Ovary (tissue), 9 donors: ENCODE data around the gene PTAR1. TPM values are rescaled to one million over a fixed set of nuclear protein-coding genes. Genes with fewer than 3 reads are reported as not detected.
"Not testable (repeated sequence)": the region's sequence is repeated elsewhere in the genome, so short reads cannot be mapped to it uniquely, and the experiment has no call there.

Experiments used
- DNase-seq, 5 donors: peaks; one replicate each; pipeline ENCODE4 v3.0.0-alpha.2; 2019 to 2020
- H3K27ac ChIP-seq, 2 donors: fragments of 200-600 bp; one replicate each; pipeline versions ENCODE4 v1.5.1 to v1.8.0; 2019 to 2022
- H3K27me3 ChIP-seq: fragments of 200-600 bp; one replicate; pipeline ENCODE4 v1.8.0; 2022
- H3K36me3 ChIP-seq: fragments of 200-600 bp; sonication (generic); one replicate; pipeline ENCODE4 v1.5.1; 2019
- H3K4me1 ChIP-seq: one replicate; pipeline ENCODE4 v1.8.1; 2013; ENCODE audit warnings: mild to moderate bottlenecking, moderate library complexity; ENCODE audit not compliant: insufficient read depth
- H3K4me3 ChIP-seq: fragments of 200-600 bp; sonication (generic); one replicate; pipeline ENCODE4 v1.5.1; 2017
- H3K9me3 ChIP-seq, 2 donors: fragments of 200-600 bp in 1 of 2; sonication (generic) in 1 of 2; one replicate each; pipeline versions ENCODE4 v1.5.1 to v1.8.1; 2013 to 2019; ENCODE audit warnings: mild to moderate bottlenecking in 1 of 2, moderate library complexity in 1 of 2
- EP300 ChIP-seq: sonication (generic); formaldehyde crosslinking; IDR thresholded peaks from one replicate; pipeline ENCODE4 v1.6.1; 2017; ENCODE audit warnings: antibody characterized with exemption
- POLR2A ChIP-seq: fragments of 450-650 bp; IDR thresholded peaks from one replicate; pipeline ENCODE4 v1.6.1; 2017; ENCODE audit warnings: antibody characterized with exemption, mild to moderate bottlenecking, moderate library complexity
- WGBS, 3 donors: extraction: QIAGEN DNeasy Blood & Tissue Kit in 1 of 3; methylation state at CpG; one replicate each; pipeline versions ENCODE4 v1.1.5 to v1.1.7; 2013 to 2017; 5-methylcytosine and 5-hydroxymethylcytosine counted together
- intact Hi-C, 4 donors: fragments of 100-400 bp; cut with DNase I; formaldehyde crosslinking; loops; one replicate each; pipeline versions ENCODE4 v1.11.0 to v1.15.1; 2022 to 2023
- polyA plus RNA-seq, 2 donors: library from polyadenylated mRNA; stranded (reverse); fragments of 200-250 nt in 1 of 2; fragments of 350-450 nt in 1 of 2; fragmentation: Illumina TruSeq in 1 of 2; extraction: RNeasy Lipid Tissue Mini Kit (QIAGEN cat#74804) in 1 of 2; gene quantifications; one replicate each; pipeline ENCODE4 v1.2.3, GENCODE V29; 2013 to 2014
- total RNA-seq, 7 donors: library from RNA; depleted of rRNA in 2 of 7; stranded (reverse); fragments of >200 nt in 2 of 7; fragmentation: NEBNext Ultra II Directional in 3 of 7; extraction: Animal tissue kit (Norgen Biotek cat#: 25700) in 3 of 7; gene quantifications; one replicate each; pipeline versions ENCODE4 v1.1.0 to v1.2.4, GENCODE V29; 2016 to 2023
- TF ChIP-seq, protein P1 (sequence below), 3 donors: fragments of 450-650 bp in 2 of 3; fragments of 200-600 bp in 1 of 3; IDR thresholded peaks; one replicate each; pipeline versions ENCODE4 v1.5.1 to v1.8.0; 2016 to 2022; ENCODE audit warnings: antibody characterized with exemption in 3 of 3, mild to moderate bottlenecking in 1 of 3
- donor health status: DM: no; HTN: no; CAD: no; lungs with moderate emphysema.
- donor health status: DM: no; HTN: no; CAD: no.
- donor health status: Bipolar disorder and iron deficiency.
- donor health status: DM: yes; HTN: yes; CAD: no.
- donor health status: DM: no; HTN: no; CAD: no.
- donor health status: DM: yes; HTN: yes; CAD: no.

PTAR1 gene
- total and polyA plus RNA-seq, 9 donors = 9.8 to 63.0 (median 47.1) TPM

DNA sequence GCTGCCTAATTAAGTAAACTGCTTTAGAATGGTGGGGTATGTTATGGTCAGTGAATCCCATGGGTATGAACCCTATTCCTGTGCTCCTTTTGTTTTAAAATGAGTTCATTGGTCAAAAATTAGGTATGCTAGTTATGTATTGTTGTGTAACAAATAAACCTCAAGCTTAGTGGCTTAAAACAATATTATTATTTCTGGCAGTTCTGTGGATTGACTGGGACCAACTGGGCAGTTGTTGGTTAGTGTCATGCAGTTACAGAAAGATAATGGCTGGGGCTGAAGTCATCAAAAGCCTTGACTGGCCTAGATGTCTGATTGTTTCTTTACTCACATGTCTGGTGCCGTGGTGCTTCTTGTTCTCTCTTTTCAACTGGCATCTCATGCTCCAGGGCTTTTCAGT lies 8.9 kb upstream of the PTAR1 start:
- no peak for DNase-seq
- intact Hi-C loops = no loop called here
- no peaks in the 10 kb centered on the region for H3K9me3 ChIP-seq
- no peaks in the 10 kb centered on the region for H3K36me3 ChIP-seq
- no peak overlapping the region for H3K27ac ChIP-seq
- TF ChIP-seq, protein P1, sequence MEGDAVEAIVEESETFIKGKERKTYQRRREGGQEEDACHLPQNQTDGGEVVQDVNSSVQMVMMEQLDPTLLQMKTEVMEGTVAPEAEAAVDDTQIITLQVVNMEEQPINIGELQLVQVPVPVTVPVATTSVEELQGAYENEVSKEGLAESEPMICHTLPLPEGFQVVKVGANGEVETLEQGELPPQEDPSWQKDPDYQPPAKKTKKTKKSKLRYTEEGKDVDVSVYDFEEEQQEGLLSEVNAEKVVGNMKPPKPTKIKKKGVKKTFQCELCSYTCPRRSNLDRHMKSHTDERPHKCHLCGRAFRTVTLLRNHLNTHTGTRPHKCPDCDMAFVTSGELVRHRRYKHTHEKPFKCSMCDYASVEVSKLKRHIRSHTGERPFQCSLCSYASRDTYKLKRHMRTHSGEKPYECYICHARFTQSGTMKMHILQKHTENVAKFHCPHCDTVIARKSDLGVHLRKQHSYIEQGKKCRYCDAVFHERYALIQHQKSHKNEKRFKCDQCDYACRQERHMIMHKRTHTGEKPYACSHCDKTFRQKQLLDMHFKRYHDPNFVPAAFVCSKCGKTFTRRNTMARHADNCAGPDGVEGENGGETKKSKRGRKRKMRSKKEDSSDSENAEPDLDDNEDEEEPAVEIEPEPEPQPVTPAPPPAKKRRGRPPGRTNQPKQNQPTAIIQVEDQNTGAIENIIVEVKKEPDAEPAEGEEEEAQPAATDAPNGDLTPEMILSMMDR (IDR thresholded peaks at IDR 0.05) = no peak
- TF ChIP-seq EP300 = no peak
- no peak for TF ChIP-seq POLR2A
- H3K27me3 ChIP-seq = no peaks in the 10 kb centered on the region
- no peak overlapping the region for H3K4me3 ChIP-seq
- WGBS, 3 donors = 73 to 82% (median 81%) methylated on average over 1 of the region's 1 CpG
- H3K4me1 ChIP-seq = no peaks in the 10 kb centered on the region

DNA sequence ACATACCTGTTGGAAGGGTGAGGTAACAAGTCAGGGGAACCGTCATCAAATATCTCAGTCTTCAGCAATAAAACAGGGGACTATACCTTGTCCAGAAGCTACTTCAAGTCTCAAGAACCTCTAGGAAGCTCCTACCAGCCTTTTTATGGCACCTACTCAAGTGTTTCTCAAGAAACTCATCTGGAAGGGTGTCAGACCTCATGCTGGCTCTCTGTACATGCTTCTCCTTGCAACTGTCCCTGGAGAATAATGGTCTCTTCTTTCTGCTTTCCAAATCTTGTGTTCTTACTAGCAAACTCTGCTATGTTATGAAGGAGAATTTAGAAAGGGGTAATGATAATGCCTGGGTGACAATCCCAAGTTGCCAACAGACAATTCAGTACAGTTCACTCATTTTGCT lies 8.3 kb upstream of the PTAR1 start:
- intact Hi-C loops = no loop called here
- no peak for DNase-seq
- Histone ChIP-seq H3K27me3 (no peaks in the 10 kb centered on the region), H3K27ac (no peak overlapping the region), H3K36me3 (no peaks in the 10 kb centered on the region), H3K4me3 (no peak overlapping the region), H3K9me3 (no peaks in the 10 kb centered on the region), H3K4me1 (no peaks in the 10 kb centered on the region)
- WGBS, 3 donors = 76 to 90% (median 86%) methylated on average over 1 of the region's 1 CpG
- TF ChIP-seq POLR2A (no peak), EP300 (no peak)
- TF ChIP-seq, protein P1 (IDR thresholded peaks at IDR 0.05) = no peak

DNA sequence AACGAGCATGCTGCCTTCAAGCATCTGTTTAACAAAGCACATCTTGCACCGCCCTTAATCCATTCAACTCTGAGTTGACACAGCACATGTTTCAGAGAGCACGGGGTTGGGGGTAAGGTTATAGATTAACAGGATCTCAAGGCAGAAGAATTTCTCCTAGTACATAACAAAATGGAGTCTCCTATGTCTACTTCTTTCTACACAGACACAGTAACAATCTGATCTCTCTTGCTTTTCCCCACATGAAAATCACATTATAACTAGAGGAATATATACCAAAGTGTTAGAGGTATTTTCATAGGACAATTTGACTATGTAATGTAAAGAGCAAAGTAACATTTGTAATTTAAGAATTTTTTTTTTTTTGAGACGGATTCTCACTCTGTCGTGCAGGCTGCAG lies 4.1 kb upstream of the PTAR1 start:
- 59 to 66% (median 65%) methylated on average over 4 to 5 of the region's 5 CpGs for WGBS, 3 donors
- intact Hi-C loops, H3K27me3 ChIP-seq: not testable (repeated sequence)

DNA sequence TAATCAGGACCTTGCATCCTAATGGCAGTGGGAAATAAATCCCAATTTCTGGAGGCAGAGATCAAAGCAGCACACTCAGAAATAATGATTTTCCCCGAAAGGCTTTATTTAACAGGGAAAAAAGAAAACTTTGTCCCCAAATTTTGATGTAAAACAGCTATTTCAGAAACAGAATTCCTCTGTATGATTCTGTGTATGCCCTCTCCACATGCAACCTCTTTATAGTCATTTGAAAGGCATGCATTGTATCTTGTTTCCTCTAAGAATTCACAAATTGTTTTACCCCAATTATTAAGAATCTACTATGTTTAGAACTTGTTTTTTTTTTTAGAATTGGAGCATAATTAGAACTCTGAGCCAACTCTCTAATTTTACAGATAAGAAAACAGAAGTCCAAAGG lies 2.7 kb upstream of the PTAR1 start:
- Histone ChIP-seq H3K4me1 (peaks cover 2% of the 10 kb centered on the region), H3K4me3 (no peak overlapping the region), H3K27me3 (no peaks in the 10 kb centered on the region), H3K9me3 (no peaks in the 10 kb centered on the region), H3K27ac (no peak overlapping the region), H3K36me3 (no peaks in the 10 kb centered on the region)
- 40 to 56% (median 52%) methylated on average over 1 of the region's 1 CpG for WGBS, 3 donors
- intact Hi-C loops = no loop called here
- DNase-seq = no peak
- no peak for TF ChIP-seq EP300
- no peak for TF ChIP-seq POLR2A
- TF ChIP-seq, protein P1 (IDR thresholded peaks at IDR 0.05) = no peak

More for the DNA sequence above, 4.1 kb upstream of the PTAR1 start:
- H3K9me3 ChIP-seq, DNase-seq, H3K4me1 ChIP-seq, H3K4me3 ChIP-seq, H3K36me3 ChIP-seq, H3K27ac ChIP-seq: not testable (repeated sequence)

DNA sequence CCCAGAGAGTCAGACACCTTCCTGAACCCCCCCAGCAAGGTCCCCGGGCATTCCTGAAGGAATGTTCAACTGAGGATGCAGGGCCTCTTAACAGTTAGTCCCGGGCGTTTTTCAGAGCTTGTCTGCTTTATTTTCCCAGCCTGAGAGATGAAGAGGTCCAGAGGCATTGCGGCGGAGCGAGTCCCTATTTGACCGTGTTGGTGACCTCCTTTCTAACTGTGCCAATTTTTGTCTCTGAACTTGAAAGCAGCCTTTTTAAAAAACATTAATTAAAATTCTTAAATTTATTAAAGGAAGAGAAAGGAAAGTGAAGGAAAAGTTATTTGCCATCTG lies 433 bp upstream of the PTAR1 start:
- H3K27me3 ChIP-seq = no peaks in the 10 kb centered on the region
- DNase-seq = no peak
- H3K4me3 ChIP-seq = peak overlapping the region; percentile 68
- peaks cover 2% of the 10 kb centered on the region for H3K4me1 ChIP-seq
- intact Hi-C loops = no loop called here
- H3K27ac ChIP-seq = peak overlapping the region; percentile 90
- no peaks in the 10 kb centered on the region for H3K9me3 ChIP-seq
- no peaks in the 10 kb centered on the region for H3K36me3 ChIP-seq
- WGBS, 3 donors = 4 to 7% (median 4%) methylated on average over 7 of the region's 7 CpGs
- TF ChIP-seq POLR2A (no peak), EP300 (no peak)
- TF ChIP-seq, protein P1 (IDR thresholded peaks at IDR 0.05) = no peak
